Upper lobe of left lung (tissue), 4 donors: Measurements from ENCODE around the gene PHETA1.
"Not testable (repeated sequence)": the region's sequence is repeated elsewhere in the genome, so short reads cannot be mapped to it uniquely, and the experiment has no call there.

Experiments
- POLR2AphosphoS5 ChIP-seq, 2 donors: sonication (generic); formaldehyde crosslinking; IDR thresholded peaks; one replicate each; pipeline ENCODE4 v1.5.1; 2017; ENCODE audit warnings: antibody characterized with exemption in 2 of 2
- TF ChIP-seq, protein P1 (sequence below), 6 experiments: fragments of 450-650 bp in 4 of 6; fragments of 200-600 bp in 2 of 6; sonication (generic) in 2 of 6; IDR thresholded peaks; one replicate each; pipeline ENCODE4 v1.5.1; 2016 to 2019; ENCODE audit warnings: antibody characterized with exemption in 6 of 6

DNA sequence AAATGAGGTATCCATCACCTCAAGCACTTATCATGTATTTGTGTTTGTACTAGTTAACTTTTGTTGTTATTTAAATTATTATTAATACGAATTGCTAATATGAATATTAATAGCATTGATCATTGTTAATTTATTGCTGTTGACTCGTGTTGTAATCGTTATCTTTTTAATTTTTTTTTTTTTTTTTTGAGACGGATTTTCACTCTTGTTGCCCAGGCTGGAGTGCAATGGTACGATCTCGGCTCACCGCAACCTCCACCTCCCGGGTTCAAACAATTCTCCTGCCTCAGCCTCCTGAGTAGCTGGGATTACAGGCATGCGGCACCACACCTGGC is 33.6 kb upstream of the PHETA1 start:
- TF ChIP-seq, protein P1, sequence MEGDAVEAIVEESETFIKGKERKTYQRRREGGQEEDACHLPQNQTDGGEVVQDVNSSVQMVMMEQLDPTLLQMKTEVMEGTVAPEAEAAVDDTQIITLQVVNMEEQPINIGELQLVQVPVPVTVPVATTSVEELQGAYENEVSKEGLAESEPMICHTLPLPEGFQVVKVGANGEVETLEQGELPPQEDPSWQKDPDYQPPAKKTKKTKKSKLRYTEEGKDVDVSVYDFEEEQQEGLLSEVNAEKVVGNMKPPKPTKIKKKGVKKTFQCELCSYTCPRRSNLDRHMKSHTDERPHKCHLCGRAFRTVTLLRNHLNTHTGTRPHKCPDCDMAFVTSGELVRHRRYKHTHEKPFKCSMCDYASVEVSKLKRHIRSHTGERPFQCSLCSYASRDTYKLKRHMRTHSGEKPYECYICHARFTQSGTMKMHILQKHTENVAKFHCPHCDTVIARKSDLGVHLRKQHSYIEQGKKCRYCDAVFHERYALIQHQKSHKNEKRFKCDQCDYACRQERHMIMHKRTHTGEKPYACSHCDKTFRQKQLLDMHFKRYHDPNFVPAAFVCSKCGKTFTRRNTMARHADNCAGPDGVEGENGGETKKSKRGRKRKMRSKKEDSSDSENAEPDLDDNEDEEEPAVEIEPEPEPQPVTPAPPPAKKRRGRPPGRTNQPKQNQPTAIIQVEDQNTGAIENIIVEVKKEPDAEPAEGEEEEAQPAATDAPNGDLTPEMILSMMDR (IDR thresholded peaks at IDR 0.05): not testable (repeated sequence)
- not testable (repeated sequence) for TF ChIP-seq POLR2AphosphoS5 (IDR thresholded peaks at IDR 0.05)
